GM12873 (cell line): ENCODE data around the gene RPL27.

Experiments
- TF ChIP-seq, protein P1 (sequence below): IDR thresholded peaks from 2 replicates; pipeline ENCODE4 v1.5.1; 2012; ENCODE audit warnings: low read depth, mild to moderate bottlenecking, moderate library complexity, low read length, control low read depth; ENCODE audit not compliant: insufficient read depth; ENCODE audit errors: missing control alignments

RPL27 gene

DNA sequence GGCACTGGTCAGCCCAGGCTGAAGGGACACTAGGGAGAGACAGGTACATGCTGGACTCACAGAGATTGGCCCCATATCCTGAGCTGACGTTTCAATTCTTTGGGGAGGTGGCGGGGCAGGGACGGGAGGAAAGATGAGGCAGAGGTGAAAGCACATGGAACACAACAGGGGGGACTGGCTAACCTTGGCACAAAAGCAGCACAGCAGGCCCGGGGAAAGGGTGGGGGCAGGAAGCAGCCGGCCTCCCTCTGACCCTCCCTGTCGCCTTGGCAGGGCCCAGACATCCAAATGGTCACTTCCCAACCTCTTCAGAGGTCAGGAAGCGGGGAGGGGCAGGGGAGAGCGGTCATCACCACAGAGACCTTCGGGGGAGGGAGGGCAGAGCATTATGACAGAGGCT, 17.4 kb downstream of the RPL27 start:
- TF ChIP-seq, protein P1, sequence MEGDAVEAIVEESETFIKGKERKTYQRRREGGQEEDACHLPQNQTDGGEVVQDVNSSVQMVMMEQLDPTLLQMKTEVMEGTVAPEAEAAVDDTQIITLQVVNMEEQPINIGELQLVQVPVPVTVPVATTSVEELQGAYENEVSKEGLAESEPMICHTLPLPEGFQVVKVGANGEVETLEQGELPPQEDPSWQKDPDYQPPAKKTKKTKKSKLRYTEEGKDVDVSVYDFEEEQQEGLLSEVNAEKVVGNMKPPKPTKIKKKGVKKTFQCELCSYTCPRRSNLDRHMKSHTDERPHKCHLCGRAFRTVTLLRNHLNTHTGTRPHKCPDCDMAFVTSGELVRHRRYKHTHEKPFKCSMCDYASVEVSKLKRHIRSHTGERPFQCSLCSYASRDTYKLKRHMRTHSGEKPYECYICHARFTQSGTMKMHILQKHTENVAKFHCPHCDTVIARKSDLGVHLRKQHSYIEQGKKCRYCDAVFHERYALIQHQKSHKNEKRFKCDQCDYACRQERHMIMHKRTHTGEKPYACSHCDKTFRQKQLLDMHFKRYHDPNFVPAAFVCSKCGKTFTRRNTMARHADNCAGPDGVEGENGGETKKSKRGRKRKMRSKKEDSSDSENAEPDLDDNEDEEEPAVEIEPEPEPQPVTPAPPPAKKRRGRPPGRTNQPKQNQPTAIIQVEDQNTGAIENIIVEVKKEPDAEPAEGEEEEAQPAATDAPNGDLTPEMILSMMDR, result no peak

DNA sequence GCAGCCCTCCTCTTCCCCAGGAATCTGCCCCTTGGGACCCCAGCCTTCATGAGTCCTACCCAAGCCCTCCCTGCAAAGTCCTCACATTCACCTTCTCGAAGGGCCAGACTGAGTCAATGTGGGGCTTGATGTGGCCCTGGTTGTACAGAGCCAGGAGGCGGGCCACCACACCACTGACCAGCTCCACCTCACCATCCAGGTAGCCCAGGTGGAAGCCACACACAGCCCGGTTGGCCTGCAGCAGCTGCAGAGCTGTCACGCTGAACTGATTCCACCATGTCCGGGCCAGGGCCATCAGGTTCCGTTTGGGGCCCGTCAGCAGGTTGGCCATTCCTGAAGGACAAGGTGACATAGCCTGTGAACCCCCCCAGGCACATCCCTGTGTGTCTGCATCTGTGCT, 18.0 kb downstream of the RPL27 start:
- TF ChIP-seq, protein P1, result no peak

DNA sequence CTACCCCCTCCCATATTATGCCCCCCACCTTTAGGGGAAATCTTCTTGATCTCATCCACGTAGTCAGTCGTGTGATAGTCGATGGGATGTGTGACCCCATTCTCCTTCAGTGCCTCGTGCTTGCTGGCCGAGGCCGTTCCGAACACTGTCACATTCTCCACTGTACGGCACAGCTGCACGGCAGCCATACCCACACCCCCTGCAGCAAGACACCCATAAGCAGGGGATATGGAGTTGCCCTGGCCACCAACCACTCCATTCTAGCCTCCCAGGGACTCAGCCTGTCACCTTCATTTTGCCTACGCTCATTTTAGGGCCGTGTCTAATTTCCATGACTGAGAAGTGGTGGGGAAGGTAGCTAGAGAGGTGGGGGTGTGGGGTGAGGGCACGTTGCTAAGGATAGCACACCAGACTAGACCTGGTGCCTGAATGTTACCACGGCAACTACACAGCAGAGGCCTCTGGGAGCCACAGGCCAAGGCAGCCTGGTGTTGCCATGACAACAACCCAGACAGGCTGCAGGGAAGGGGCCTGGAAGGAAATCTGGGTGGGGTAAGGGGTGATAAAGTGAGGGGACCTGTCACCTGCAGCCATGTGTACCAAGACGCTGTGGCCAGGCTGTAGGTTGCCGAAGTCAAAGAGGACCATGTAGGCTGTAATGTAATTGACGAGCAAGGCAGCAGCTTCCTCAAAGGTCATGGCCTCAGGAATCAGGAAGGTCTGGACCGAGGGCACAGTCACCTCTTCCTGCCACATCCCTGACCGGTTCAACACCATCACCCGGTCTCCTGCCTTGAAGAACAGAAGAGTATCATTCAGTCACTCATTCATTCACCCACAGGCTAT, 20.0 kb downstream of the RPL27 start:
- TF ChIP-seq, protein P1, result no peak

DNA sequence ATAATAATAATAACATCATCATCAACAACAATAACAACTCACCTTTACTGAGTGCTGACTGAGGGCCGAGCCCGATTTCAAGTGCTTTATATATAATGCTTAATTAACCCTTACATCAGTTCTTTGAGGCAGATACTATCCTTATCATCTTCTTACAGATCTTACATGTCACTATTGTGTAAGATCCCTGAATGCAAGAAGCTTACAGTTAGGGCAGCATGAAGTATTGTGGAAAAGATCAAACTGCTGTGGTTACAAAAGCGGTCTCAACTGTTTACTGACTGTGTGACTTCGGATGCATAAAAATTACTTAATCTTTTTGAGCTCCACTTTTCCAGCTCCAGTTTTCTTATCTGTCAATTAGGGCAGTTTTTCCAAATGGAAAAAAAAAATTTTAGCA, 20.7 kb downstream of the RPL27 start:
- TF ChIP-seq, protein P1, result no peak

DNA sequence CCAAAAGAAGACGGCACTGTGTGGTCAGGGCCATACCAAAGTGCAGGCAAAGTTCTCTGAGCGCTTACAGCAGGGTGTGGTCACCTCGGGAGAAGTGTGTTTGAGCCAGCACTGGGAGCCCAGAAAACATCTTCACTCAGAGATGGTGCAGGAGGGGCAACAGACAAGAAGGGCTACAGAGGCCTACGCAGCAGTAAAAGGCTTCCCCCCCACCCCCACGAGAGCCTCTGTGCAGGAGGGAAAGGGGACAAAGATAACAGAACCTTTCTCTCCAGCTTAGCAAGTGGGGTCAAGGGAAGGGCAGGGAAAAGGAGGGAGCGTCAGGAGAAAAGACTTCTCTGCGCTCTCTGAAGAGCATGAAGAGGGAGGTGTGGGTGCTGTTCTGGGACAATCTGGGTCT, 21.2 kb downstream of the RPL27 start:
- TF ChIP-seq, protein P1, result no peak

DNA sequence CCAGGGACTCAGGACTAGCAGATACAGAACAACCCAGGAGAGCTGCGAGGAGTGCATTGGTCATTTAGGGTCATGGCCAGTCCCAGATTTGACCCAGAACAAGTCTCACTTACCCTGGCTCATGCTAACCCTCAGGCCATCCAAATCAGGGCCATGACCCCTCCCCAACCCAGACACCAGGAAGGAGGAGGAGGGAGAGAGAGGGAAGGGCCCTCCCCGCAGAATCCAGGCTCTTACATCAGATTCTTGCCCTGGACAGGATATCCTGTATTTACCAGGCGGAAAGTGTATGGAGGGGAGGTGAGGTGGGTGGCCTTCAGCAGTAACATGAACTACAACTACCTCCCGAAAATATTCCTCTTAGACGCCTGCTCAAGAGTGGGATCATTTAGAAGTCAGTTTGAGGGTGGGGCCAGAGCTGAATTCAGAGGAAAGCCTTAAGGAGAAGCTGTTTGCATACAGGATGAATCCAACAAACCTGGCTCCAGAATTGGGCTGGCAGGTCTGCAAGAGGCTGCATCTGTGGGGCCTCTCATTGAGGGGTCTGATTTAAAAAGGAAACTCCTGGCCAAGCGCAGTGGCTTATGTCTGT, 21.9 kb downstream of the RPL27 start:
- TF ChIP-seq, protein P1, result no peak
